Spleen (tissue), 7 donors: ENCODE results near the gene ALDH1B1.
"Not testable (repeated sequence)": the region's sequence is repeated elsewhere in the genome, so short reads cannot be mapped to it uniquely, and the experiment has no call there.

Experiments
- POLR2A ChIP-seq, 3 donors: fragments of 450-650 bp; IDR thresholded peaks; one replicate each; pipeline ENCODE4 v1.5.1; 2017; ENCODE audit warnings: antibody characterized with exemption in 3 of 3, mild to moderate bottlenecking in 1 of 3
- TF ChIP-seq, protein P1 (sequence below), 11 experiments: fragments of 200-600 bp in 7 of 11; fragments of 450-650 bp in 4 of 11; sonication (generic) in 4 of 11; IDR thresholded peaks in 8 of 11; conservative IDR thresholded peaks in 3 of 11; 1 replicate in 7 of 11; 2 replicates in 4 of 11; pipeline versions ENCODE4 v1.4.0 to v1.8.0; 2016 to 2021; ENCODE audit warnings: antibody characterized with exemption in 11 of 11, inconsistent platforms in 4 of 11, mild to moderate bottlenecking in 1 of 11
- donor health status: DM: no; HTN: no; CAD: no; lungs with moderate emphysema.
- donor health status: DM: no; HTN: no; CAD: no.
- donor health status: DM: no; HTN: no; CAD: no.

GRCh38 chr9:38377336-38378083 is 15.0 kb upstream of the ALDH1B1 start:
- TF ChIP-seq, protein P1, sequence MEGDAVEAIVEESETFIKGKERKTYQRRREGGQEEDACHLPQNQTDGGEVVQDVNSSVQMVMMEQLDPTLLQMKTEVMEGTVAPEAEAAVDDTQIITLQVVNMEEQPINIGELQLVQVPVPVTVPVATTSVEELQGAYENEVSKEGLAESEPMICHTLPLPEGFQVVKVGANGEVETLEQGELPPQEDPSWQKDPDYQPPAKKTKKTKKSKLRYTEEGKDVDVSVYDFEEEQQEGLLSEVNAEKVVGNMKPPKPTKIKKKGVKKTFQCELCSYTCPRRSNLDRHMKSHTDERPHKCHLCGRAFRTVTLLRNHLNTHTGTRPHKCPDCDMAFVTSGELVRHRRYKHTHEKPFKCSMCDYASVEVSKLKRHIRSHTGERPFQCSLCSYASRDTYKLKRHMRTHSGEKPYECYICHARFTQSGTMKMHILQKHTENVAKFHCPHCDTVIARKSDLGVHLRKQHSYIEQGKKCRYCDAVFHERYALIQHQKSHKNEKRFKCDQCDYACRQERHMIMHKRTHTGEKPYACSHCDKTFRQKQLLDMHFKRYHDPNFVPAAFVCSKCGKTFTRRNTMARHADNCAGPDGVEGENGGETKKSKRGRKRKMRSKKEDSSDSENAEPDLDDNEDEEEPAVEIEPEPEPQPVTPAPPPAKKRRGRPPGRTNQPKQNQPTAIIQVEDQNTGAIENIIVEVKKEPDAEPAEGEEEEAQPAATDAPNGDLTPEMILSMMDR (IDR thresholded peaks at IDR 0.05 in 8 of 11, conservative IDR thresholded peaks at IDR 0.05 in 3 of 11) = not testable (repeated sequence)
- not testable (repeated sequence) for TF ChIP-seq POLR2A (IDR thresholded peaks at IDR 0.05)
